Measurements from ENCODE around the gene GRB10. TPM values are rescaled to one million over a fixed set of nuclear protein-coding genes. Genes with fewer than 3 reads are reported as not detected.
A peak's percentile ranks its signal among the peaks of the same experiment; 100 is the strongest.

GRB10 gene
- total and polyA plus RNA-seq, 5 donors from 2014 or later, result 0.25 to 2.3 TPM; not detected in 3

- H3K4me3 Mint-ChIP-seq, result no peak overlapping the region
- Histone ChIP-seq H3K27me3 (ENCODE audit: control insufficient read depth, insufficient read depth, low read length) (no peaks in the 10 kb centered on the region), H3K9me3 (ENCODE audit: control insufficient read depth in 2 of 2, low read length in 2 of 2) (peaks cover 0 to 2% of the 10 kb centered on the region in 2 experiments), H3K36me3 (ENCODE audit: control insufficient read depth, insufficient read depth, low read length) (no peaks in the 10 kb centered on the region), H3K4me3 (ENCODE audit: low read depth, low read length) (no peak overlapping the region), H3K27ac (ENCODE audit: insufficient read depth, low read length, poor library complexity, severe bottlenecking) (no peak overlapping the region), H3K4me1 (ENCODE audit: control insufficient read depth, insufficient read depth, low read length, poor library complexity, severe bottlenecking) (no peaks in the 10 kb centered on the region)
- DNase-seq (no peak), ATAC-seq (ENCODE audit: low read depth in 2 of 2) (no peak)
- H3K27me3 Mint-ChIP-seq, result no peaks in the 10 kb centered on the region
- no peaks in the 10 kb centered on the region for H3K36me3 Mint-ChIP-seq
- peaks cover 0 to 6% (median 2%) of the 10 kb centered on the region in 7 donors for H3K9me3 Mint-ChIP-seq
- H3K27ac Mint-ChIP-seq, result no peak overlapping the region
- no peaks in the 10 kb centered on the region for H3K4me1 Mint-ChIP-seq
Observed at GRCh38 chr7:50812094-50812493, 29.4 kb upstream of the GRB10 start.

GRCh38 chr7:50808282-50808888 is 25.7 kb upstream of the GRB10 start:
- Mint-ChIP-seq H3K4me3 (no peak overlapping the region), H3K27ac (no peak overlapping the region), H3K27me3 (peaks cover 9% of the 10 kb centered on the region), H3K36me3 (no peaks in the 10 kb centered on the region), H3K4me1 (no peaks in the 10 kb centered on the region), H3K9me3 (peaks cover 0 to 2% (median 0%) of the 10 kb centered on the region in 7 donors)
- H3K27me3 ChIP-seq (ENCODE audit: control insufficient read depth, insufficient read depth, low read length), result no peaks in the 10 kb centered on the region
- no peak overlapping the region for H3K27ac ChIP-seq (ENCODE audit: insufficient read depth, low read length, poor library complexity, severe bottlenecking)
- DNase-seq (no peak), ATAC-seq (ENCODE audit: low read depth in 2 of 2) (no peak)
- no peaks in the 10 kb centered on the region for H3K4me1 ChIP-seq (ENCODE audit: control insufficient read depth, insufficient read depth, low read length, poor library complexity, severe bottlenecking)
- H3K36me3 ChIP-seq (ENCODE audit: control insufficient read depth, insufficient read depth, low read length), result no peaks in the 10 kb centered on the region
- H3K9me3 ChIP-seq (ENCODE audit: control insufficient read depth in 2 of 2, low read length in 2 of 2), result no peaks in the 10 kb centered on the region
- H3K4me3 ChIP-seq (ENCODE audit: low read depth, low read length), result no peak overlapping the region

GRCh38 chr7:50807026-50807730 is 24.5 kb upstream of the GRB10 start:
- H3K27ac ChIP-seq (ENCODE audit: insufficient read depth, low read length, poor library complexity, severe bottlenecking), result no peak overlapping the region
- H3K27ac Mint-ChIP-seq, result no peak overlapping the region
- H3K9me3 ChIP-seq (ENCODE audit: control insufficient read depth in 2 of 2, low read length in 2 of 2), result no peaks in the 10 kb centered on the region
- no peak overlapping the region for H3K4me3 Mint-ChIP-seq
- peaks cover 0 to 1% (median 0%) of the 10 kb centered on the region in 7 donors for H3K9me3 Mint-ChIP-seq
- no peak for ATAC-seq (ENCODE audit: low read depth in 2 of 2)
- H3K27me3 ChIP-seq (ENCODE audit: control insufficient read depth, insufficient read depth, low read length), result no peaks in the 10 kb centered on the region
- H3K4me1 ChIP-seq (ENCODE audit: control insufficient read depth, insufficient read depth, low read length, poor library complexity, severe bottlenecking), result no peaks in the 10 kb centered on the region
- H3K36me3 ChIP-seq (ENCODE audit: control insufficient read depth, insufficient read depth, low read length), result no peaks in the 10 kb centered on the region
- H3K27me3 Mint-ChIP-seq, result peaks cover 10% of the 10 kb centered on the region
- no peaks in the 10 kb centered on the region for H3K36me3 Mint-ChIP-seq
- H3K4me1 Mint-ChIP-seq, result no peaks in the 10 kb centered on the region
- no peak for DNase-seq
- H3K4me3 ChIP-seq (ENCODE audit: low read depth, low read length), result no peak overlapping the region

- H3K27me3 ChIP-seq (ENCODE audit: control insufficient read depth, insufficient read depth, low read length), result no peaks in the 10 kb centered on the region
- Mint-ChIP-seq H3K27me3 (peaks cover 10% of the 10 kb centered on the region), H3K4me1 (no peaks in the 10 kb centered on the region), H3K36me3 (no peaks in the 10 kb centered on the region), H3K4me3 (no peak overlapping the region), H3K9me3 (peaks cover 0 to 6% (median 0%) of the 10 kb centered on the region in 7 donors), H3K27ac (no peak overlapping the region)
- H3K36me3 ChIP-seq (ENCODE audit: control insufficient read depth, insufficient read depth, low read length), result no peaks in the 10 kb centered on the region
- no peaks in the 10 kb centered on the region for H3K9me3 ChIP-seq (ENCODE audit: control insufficient read depth in 2 of 2, low read length in 2 of 2)
- DNase-seq, result no peak
- H3K4me1 ChIP-seq (ENCODE audit: control insufficient read depth, insufficient read depth, low read length, poor library complexity, severe bottlenecking), result no peaks in the 10 kb centered on the region
- H3K27ac ChIP-seq (ENCODE audit: insufficient read depth, low read length, poor library complexity, severe bottlenecking), result no peak overlapping the region
- no peak for ATAC-seq (ENCODE audit: low read depth in 2 of 2)
- no peak overlapping the region for H3K4me3 ChIP-seq (ENCODE audit: low read depth, low read length)
Observed at GRCh38 chr7:50806143-50806542, 23.4 kb upstream of the GRB10 start.

- no peaks in the 10 kb centered on the region for H3K4me1 ChIP-seq (ENCODE audit: control insufficient read depth, insufficient read depth, low read length, poor library complexity, severe bottlenecking)
- no peaks in the 10 kb centered on the region for H3K36me3 Mint-ChIP-seq
- peaks cover 0 to 6% (median 0%) of the 10 kb centered on the region in 7 donors for H3K9me3 Mint-ChIP-seq
- H3K27me3 ChIP-seq (ENCODE audit: control insufficient read depth, insufficient read depth, low read length), result peaks cover 3% of the 10 kb centered on the region
- no peaks in the 10 kb centered on the region for H3K9me3 ChIP-seq (ENCODE audit: control insufficient read depth in 2 of 2, low read length in 2 of 2)
- no peak overlapping the region for H3K4me3 ChIP-seq (ENCODE audit: low read depth, low read length)
- H3K4me3 Mint-ChIP-seq, result no peak overlapping the region
- peaks cover 10% of the 10 kb centered on the region for H3K27me3 Mint-ChIP-seq
- DNase-seq, result no peak
- no peak for ATAC-seq (ENCODE audit: low read depth in 2 of 2)
- H3K4me1 Mint-ChIP-seq, result no peaks in the 10 kb centered on the region
- H3K27ac ChIP-seq (ENCODE audit: insufficient read depth, low read length, poor library complexity, severe bottlenecking), result no peak overlapping the region
- H3K27ac Mint-ChIP-seq, result no peak overlapping the region
- H3K36me3 ChIP-seq (ENCODE audit: control insufficient read depth, insufficient read depth, low read length), result no peaks in the 10 kb centered on the region
Observed at GRCh38 chr7:50805447-50806125, 22.9 kb upstream of the GRB10 start.

GRCh38 chr7:50803359-50804337 is 21.0 kb upstream of the GRB10 start:
- H3K9me3 Mint-ChIP-seq, result peaks cover under 1 to 7% (median 2%) of the 10 kb centered on the region in 7 donors
- peak overlapping the region in 1 of 3 donors; percentile 26 for H3K27ac Mint-ChIP-seq

GRCh38 chr7:50801907-50802306 is 19.2 kb upstream of the GRB10 start:
- peaks cover 1 to 10% (median 5%) of the 10 kb centered on the region in 7 donors for H3K9me3 Mint-ChIP-seq
- no peaks in the 10 kb centered on the region for H3K9me3 ChIP-seq (ENCODE audit: control insufficient read depth in 2 of 2, low read length in 2 of 2)
- H3K27ac ChIP-seq (ENCODE audit: insufficient read depth, low read length, poor library complexity, severe bottlenecking), result no peak overlapping the region
- H3K27ac Mint-ChIP-seq, result peak overlapping the region in 1 of 3 donors; percentile 22
- no peak overlapping the region for H3K4me3 ChIP-seq (ENCODE audit: low read depth, low read length)
- no peaks in the 10 kb centered on the region for H3K36me3 ChIP-seq (ENCODE audit: control insufficient read depth, insufficient read depth, low read length)
- H3K36me3 Mint-ChIP-seq, result no peaks in the 10 kb centered on the region
- no peaks in the 10 kb centered on the region for H3K4me1 Mint-ChIP-seq
- no peaks in the 10 kb centered on the region for H3K4me1 ChIP-seq (ENCODE audit: control insufficient read depth, insufficient read depth, low read length, poor library complexity, severe bottlenecking)
- ATAC-seq (ENCODE audit: low read depth in 2 of 2) (no peak), DNase-seq (no peak)
- peaks cover 3% of the 10 kb centered on the region for H3K27me3 ChIP-seq (ENCODE audit: control insufficient read depth, insufficient read depth, low read length)
- H3K4me3 Mint-ChIP-seq, result no peak overlapping the region
- H3K27me3 Mint-ChIP-seq, result peaks cover 19% of the 10 kb centered on the region

More at GRCh38 chr7:50803359-50804337, 21.0 kb upstream of the GRB10 start:
- Mint-ChIP-seq H3K4me1 (no peaks in the 10 kb centered on the region), H3K36me3 (no peaks in the 10 kb centered on the region), H3K4me3 (no peak overlapping the region), H3K27me3 (peaks cover 19% of the 10 kb centered on the region)
- ATAC-seq (ENCODE audit: low read depth in 2 of 2), result no peak
- Histone ChIP-seq H3K9me3 (ENCODE audit: control insufficient read depth in 2 of 2, low read length in 2 of 2) (no peaks in the 10 kb centered on the region), H3K4me1 (ENCODE audit: control insufficient read depth, insufficient read depth, low read length, poor library complexity, severe bottlenecking) (no peaks in the 10 kb centered on the region), H3K36me3 (ENCODE audit: control insufficient read depth, insufficient read depth, low read length) (no peaks in the 10 kb centered on the region), H3K27ac (ENCODE audit: insufficient read depth, low read length, poor library complexity, severe bottlenecking) (no peak overlapping the region), H3K27me3 (ENCODE audit: control insufficient read depth, insufficient read depth, low read length) (peaks cover 3% of the 10 kb centered on the region), H3K4me3 (ENCODE audit: low read depth, low read length) (no peak overlapping the region)
- DNase-seq, result no peak
